ENCODE results near the gene DOCK8. TPM values are rescaled to one million over a fixed set of nuclear protein-coding genes. Genes with fewer than 3 reads are reported as not detected.

DOCK8 gene
- total and polyA plus RNA-seq, 2 of the 13 experiments (the other 11 are each of a cell fraction or from before 2014, with no cell fraction given) = 0.28 to 0.38 TPM

DNA sequence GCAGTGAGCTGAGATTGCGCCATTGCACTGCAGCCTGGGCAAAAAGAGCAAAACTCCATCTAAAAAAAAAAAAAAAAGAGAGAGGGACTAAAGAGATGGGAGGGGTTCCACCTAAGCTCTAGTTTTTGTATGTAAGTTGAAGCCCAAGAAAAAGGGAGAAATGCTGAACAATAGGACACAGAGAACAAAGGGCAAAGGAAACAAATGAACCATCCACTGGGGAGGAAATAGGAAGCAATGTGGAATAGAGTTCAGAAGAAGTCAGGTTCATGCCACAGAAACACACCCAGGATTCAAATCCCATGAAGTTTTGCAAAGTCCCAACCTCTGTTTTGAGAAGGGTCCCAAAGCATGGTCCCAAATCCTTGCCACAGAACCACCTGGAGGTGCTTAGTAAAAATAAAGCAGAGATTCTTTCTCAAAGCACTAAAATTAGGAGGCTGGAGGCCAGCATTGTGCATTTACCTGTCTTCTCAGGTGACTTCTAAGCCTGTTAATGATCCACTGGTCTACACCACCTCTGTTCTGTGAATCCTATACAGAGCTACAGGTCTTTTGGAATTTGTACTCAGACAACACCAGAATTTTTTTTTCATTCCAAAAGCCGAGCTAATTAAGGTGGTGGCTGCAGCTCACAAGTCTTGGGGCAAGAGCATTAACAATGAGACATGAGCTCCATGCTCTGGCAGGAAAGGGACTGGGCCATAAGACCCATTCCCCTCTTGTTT lies 177.6 kb downstream of the DOCK8 start (continued):
- no peak for TF ChIP-seq ZBTB10 (CRISPR knock-in tag; IDR thresholded peaks at IDR 0.05; ENCODE audit: borderline replicate concordance)
- TF ChIP-seq HNF4A (CRISPR knock-in tag; IDR thresholded peaks at IDR 0.05) = no peak
- no peak for TF ChIP-seq HMG20B (CRISPR knock-in tag; conservative IDR thresholded peaks at IDR 0.05)
- TF ChIP-seq KAT8 (CRISPR knock-in tag; IDR thresholded peaks at IDR 0.05) = no peak

GRCh38 chr9:394347-395052 lies 179.8 kb downstream of the DOCK8 start:
- FAIRE-seq = no peak
- CTCF ChIA-PET (ENCODE audit: low intra/inter-chr PET ratio, low total read pairs) = no interaction called here

More at GRCh38 chr9:394347-395052, 179.8 kb downstream of the DOCK8 start:
- POLR2A ChIA-PET = no interaction called here
- H3K79me2 ChIP-seq (ENCODE audit: insufficient read depth, low read length) = no peaks in the 10 kb centered on the region
- no peaks in the 10 kb centered on the region for H3K9me3 ChIP-seq (ENCODE audit: low read length)
- in situ Hi-C loops (cut with HindIII; ENCODE audit: extremely low pct_ligation_motif_present, low pct_unique_long_range_greater_than_20kb) = no loop called here
- DNase-seq (ENCODE audit: low spot score) = no peak
- H3K9ac ChIP-seq (ENCODE audit: insufficient read depth, low read depth, low read length) = no peak overlapping the region
- no peak overlapping the region for H3K27ac ChIP-seq (ENCODE audit: extremely low read length, insufficient read depth, low read length)
- no peaks in the 10 kb centered on the region for H4K20me1 ChIP-seq (ENCODE audit: insufficient read depth, low read length)
- no TSS peak for BruUV-seq (replicated peaks)
- intact Hi-C loops (cut with micrococcal nuclease; ENCODE audit: unreplicated experiment) = no loop called here
- no peaks in the 10 kb centered on the region for H3K27me3 ChIP-seq (ENCODE audit: control insufficient read depth in 1 of 2, insufficient read depth in 2 of 2, low read length in 2 of 2)
- H2AFZ ChIP-seq (ENCODE audit: low read length) = no peak overlapping the region
- no peak for ATAC-seq
- H3K36me3 ChIP-seq (replicated peaks in 1 of 2; ENCODE audit: control insufficient read depth in 1 of 2, insufficient read depth in 2 of 2, low read length in 2 of 2) = no peaks in the 10 kb centered on the region
- no peak overlapping the region for H3K4me3 ChIP-seq (replicated peaks in 1 of 3; ENCODE audit: insufficient read depth in 1 of 3, low read depth in 2 of 3, low read length in 3 of 3)
- TF ChIP-seq ZBTB44 (CRISPR knock-in tag; IDR thresholded peaks at IDR 0.05) (no peak), ZNF207 (IDR thresholded peaks at IDR 0.05; ENCODE audit: borderline replicate concordance) (no peak), JUN (CRISPR knock-in tag; IDR thresholded peaks at IDR 0.05) (no peak), HNRNPLL (IDR thresholded peaks at IDR 0.05; ENCODE audit: low read depth, low read length, poor library complexity, severe bottlenecking) (no peak), NCOA2 (CRISPR knock-in tag; IDR thresholded peaks at IDR 0.05) (no peak), NFRKB (IDR thresholded peaks at IDR 0.05) (no peak), POLR2A (IDR thresholded peaks at IDR 0.05; ENCODE audit: insufficient read depth in 1 of 2, low read depth in 2 of 2, low read length in 2 of 2) (no peak), FOXK2 (IDR thresholded peaks at IDR 0.05) (no peak), MXI1 (IDR thresholded peaks at IDR 0.05; ENCODE audit: borderline replicate concordance, low read depth, low read length) (no peak), ZNF101 (CRISPR knock-in tag; IDR thresholded peaks at IDR 0.05; ENCODE audit: borderline replicate concordance, low read depth) (no peak)
- TF ChIP-seq, protein P1, sequence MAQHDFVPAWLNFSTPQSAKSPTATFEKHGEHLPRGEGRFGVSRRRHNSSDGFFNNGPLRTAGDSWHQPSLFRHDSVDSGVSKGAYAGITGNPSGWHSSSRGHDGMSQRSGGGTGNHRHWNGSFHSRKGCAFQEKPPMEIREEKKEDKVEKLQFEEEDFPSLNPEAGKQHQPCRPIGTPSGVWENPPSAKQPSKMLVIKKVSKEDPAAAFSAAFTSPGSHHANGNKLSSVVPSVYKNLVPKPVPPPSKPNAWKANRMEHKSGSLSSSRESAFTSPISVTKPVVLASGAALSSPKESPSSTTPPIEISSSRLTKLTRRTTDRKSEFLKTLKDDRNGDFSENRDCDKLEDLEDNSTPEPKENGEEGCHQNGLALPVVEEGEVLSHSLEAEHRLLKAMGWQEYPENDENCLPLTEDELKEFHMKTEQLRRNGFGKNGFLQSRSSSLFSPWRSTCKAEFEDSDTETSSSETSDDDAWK (CRISPR knock-in tag; IDR thresholded peaks at IDR 0.05) = no peak
- no peak overlapping the region for H3K4me2 ChIP-seq (ENCODE audit: low read depth, low read length)
- WGBS (ENCODE audit: low lambda C conversion rate) = 50% methylated on average over 3 of the region's 3 CpGs
- H3K4me1 ChIP-seq (ENCODE audit: insufficient read depth, low read length) = no peaks in the 10 kb centered on the region
